Measurements from ENCODE around the gene SULT1E1.

Gene SULT1E1, protein sequence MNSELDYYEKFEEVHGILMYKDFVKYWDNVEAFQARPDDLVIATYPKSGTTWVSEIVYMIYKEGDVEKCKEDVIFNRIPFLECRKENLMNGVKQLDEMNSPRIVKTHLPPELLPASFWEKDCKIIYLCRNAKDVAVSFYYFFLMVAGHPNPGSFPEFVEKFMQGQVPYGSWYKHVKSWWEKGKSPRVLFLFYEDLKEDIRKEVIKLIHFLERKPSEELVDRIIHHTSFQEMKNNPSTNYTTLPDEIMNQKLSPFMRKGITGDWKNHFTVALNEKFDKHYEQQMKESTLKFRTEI

DNA sequence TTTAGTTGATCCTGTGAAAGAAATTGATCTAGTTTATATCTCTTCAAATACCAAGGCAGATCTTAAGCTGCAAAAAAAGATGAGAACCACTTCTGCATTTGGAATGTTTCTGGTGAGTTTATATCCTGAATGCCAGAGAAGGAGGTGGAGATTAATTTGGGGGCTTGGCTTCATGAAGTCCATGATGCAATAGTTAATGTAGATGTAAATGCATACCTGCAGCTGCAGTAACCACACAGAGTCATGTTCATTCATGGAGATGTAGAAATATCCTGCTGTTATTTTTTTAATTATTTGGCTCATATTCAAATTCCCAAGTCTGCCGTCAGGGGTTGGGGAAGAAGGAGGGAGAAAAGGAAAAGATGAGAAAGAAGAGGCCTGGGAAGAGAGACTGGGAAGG lies at the start of gene SULT1E1:
Gene SULT1E1, minus strand, starts transcription at position 94 of the 400 bp plus-strand sequence. CDS start 2,501 bp downstream, outside the sequence.
- DNase-seq: no peak

DNA sequence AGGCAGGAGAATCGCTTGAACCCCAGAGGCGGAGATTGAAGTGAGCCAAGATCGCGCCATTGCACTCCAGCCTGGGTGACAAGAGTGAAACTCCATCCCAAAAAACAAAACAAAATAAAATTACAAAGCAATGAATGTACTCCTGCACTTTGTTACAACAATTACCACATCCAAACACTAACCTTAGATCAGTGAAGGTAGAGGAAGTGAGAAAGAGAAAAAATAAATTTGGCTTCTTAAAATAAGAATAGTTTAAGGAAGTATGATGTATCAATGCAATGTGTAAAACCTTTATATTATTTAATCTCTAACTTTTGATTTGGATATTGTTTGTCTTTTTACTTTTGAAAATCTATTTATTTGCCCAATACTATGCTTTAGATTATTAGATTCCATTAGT lies 49.2 kb upstream of the SULT1E1 start:
- no peak for DNase-seq

DNA sequence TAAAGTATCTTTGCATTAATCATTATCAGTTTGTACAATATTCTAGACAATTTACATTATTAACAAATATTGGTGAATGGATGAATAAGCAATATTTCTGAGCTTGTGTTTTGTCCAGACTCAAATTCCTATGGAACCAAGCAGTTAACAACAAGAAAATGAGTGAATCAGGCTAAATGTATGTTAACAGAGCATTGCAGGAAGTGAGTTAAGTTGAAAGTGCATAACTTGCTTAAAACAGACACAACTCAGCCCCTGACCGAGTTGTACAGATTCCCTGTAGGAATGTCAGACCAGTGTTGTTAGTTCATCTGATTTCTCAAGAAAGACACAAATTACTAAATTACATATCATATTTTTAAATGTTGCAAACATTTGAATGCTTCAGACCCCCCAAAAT lies 47.2 kb upstream of the SULT1E1 start:
- no peak for DNase-seq

DNA sequence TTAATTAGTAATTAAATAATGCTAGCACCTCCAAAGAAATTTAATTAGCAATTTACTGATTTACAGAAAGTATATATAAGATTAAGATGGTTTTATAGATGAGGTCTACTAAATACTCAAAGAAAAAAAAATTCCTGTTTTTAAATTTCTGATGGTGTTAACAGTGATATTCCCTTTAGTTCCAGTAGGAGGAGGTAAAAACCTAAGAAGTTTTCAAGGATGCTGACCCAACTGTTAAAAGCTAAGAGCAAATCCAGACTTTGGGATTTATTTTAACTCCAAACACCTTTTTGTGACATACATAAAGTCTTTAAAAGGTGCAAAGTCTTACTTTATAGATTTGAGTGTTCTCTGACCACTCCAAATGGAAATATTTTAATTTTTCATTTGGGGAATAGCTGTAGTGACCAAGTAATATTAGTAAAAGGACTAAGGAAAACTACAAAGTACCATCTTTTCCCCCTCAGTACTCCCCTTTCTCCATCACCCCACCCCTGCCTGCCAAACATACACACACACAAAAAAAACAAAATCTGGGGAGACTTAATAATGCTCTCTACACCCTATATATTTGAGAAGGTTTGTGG lies 36.7 kb upstream of the SULT1E1 start:
- no peak for DNase-seq

DNA sequence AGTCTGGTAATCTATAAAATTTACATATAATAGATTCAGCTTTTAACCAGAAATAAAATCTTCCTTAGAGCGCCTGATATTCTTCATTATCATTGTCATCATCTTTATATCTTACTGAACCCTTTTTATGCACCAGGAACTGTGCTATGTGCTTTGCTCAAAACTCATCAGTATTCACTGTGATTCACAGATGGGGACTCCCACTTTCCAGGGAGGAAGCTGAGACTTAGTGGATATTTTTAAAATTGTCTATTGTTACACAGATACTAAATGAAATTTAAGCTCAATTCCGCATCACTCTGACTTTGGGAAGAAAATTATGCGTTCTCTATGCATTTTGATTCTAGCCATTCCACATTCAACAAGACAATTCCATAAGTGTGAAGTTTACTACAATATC lies 34.8 kb upstream of the SULT1E1 start:
- no peak for DNase-seq

DNA sequence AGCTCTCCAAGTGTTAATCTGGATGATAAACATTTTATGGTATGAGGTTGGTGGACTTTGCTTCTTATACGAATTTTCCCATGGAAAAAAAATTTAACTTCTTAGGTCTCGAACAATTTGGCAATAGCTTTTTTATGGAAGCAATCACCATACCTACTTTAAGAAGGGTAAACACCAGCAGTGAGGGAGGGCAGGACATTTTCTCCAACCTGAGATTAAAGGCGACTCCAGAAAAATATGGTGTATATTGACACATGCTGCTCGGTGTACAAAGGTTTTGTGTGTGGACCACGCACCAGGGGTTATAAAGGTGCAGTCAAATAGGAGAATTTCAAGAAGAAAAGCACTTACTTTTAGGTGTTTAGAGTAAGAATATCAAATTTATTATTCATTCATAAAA lies 34.2 kb upstream of the SULT1E1 start:
- no peak for DNase-seq

DNA sequence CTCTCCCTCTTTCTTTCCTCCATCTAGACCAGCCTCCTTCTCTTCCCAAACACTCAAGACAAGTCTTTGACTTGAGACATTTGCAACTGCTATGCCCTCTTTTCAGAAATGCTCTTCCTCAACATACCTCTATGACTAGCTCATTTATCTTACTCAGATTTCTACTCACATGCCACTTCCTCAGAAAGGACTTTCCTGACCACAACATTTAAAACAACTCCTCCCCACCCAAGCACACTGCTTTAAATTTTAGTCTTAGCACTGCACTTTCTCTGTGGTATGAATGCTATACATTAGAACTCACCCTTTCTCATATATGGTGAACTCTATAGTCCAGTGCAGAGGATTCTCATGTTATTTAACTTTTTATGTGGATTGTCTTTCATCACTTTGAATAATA lies 28.4 kb upstream of the SULT1E1 start:
- DNase-seq: no peak

DNA sequence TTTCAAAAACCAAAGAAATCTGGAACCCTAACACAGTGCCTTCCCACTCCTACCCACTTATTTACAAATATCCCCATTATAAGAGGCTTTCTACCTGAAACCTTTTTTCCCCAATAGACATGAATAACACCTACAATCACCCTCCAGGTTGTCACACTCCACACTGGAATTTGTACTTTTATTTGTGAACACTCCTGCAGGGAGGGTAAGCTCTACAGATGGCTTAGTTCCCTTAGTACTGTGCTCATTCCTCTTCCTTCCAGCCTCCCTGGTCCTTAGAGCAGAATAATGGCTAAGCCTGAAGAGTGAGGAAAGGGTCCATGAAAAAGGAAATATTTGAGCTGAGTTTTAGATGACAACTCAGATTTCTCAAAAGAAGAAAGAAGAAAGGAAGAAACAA lies 22.2 kb upstream of the SULT1E1 start:
- DNase-seq: no peak

DNA sequence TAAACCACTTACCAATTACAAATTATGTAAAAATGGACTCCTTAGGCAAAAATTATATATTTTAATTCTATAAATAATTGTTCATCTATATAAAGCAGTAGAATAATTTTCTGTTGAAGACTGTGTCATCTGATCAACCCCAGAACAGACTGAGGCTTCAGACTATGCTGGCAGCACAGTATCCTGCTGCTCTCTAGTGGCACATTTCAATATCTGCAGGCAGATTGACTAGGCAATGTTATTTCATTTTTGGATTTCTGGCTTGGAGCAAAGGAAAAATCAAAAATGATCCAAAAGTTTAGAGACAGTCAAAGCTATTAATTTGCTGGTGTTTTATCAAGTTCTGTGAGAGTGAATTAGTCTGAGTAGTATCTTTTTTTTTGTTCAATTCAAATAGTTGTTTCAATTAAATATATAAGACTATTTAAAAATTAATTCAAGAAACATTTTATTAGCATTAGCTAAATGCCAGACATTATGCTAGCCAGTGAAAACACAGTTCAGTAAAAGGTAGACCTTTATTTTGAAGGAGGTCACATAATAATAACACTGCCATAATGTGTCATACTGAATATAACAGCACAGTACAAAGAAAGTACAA lies 21.3 kb upstream of the SULT1E1 start:
- DNase-seq: no peak

DNA sequence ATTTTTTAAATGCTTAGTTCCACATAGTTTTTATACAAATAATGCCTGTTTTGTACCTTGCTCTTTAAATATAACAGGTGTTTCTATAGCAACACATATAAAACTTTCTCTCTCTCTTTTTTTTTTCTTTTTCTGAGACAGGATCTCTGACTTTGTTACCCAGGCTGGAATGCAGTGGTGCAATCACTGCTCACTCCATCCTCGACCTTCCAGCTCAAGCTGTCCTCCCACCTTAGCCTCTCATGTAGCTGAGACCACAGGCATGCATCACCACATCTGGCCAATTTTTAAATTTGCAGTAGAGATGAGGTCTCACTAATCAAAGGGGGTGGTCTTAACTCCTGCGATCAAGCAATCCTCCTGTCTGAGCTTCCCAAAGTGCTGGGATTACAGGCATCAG lies 18.3 kb upstream of the SULT1E1 start:
- DNase-seq: no peak

DNA sequence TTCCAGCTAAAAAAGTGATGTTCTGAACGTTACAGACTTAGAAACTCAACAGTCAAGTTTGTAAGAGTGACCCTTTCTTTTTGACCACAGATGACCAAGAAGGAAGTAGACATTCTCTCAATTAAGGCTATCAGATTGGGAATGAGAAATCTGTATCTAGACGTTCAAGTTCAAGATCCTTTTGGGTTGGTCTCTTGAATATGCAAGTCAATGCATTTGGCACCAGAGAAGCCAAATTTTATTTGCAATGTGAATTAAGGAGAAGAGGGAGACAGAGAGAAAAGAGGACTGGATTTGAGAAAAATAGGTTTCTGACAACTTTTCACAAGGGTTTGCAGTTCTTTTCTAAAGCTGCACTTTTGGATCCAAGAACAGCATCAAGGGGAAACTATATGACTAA lies 17.5 kb upstream of the SULT1E1 start:
- DNase-seq: no peak

DNA sequence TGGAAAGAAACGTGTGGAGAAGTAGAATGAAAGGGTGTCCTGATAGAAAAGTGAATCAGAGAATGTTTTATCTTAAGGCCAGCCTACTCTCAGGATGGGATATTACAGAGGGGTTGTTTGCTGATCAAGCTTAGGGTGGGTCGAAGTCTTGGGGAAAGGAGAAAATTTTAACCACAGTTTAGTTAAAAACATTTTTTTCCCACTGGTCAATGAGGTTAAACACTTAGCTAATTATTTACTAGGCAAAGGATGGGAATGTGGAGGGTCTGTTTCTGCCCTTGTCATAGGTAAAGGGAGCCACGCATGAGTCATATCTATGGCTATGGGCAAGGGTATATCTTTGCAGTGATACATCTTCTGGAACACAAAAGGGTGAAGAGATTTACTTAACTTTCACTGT lies 16.1 kb upstream of the SULT1E1 start:
- DNase-seq: no peak

DNA sequence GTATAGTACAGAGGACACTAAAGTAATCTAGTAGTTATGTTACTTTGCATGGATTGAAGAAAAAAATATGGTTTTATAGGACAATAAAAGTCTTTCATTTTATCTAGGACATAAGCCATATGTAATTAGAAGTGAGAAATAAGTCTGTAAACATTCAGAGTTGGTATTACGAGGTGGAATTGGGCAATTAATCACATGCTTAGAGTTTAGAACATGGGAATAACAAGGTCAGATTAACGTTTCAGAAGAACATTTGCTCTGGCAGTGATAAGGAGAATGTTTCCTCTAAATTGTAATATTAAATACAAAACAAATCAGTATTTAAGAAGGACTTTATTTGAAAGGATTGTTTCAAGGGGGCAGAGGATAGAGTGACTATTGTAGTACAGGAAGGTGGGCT lies 15.6 kb upstream of the SULT1E1 start:
- DNase-seq: no peak

DNA sequence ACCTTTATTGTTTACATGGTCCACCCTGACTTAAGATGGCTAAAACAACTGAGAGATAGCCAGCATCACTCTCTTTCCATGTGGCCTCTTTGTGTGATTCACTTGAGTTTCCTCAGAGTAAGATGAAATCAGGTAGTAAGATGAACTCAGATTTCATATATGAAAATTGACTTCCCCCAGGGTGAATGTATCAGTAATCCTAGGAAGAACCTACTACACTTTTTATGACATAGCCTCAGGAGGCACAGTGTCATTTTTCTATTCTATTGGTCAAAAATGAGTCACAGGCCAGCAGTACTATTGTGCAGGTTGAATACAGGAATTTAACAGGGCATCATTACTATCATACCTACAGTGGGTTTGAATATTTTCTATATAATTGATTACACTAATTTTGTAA lies 14.6 kb upstream of the SULT1E1 start:
- no peak for DNase-seq

DNA sequence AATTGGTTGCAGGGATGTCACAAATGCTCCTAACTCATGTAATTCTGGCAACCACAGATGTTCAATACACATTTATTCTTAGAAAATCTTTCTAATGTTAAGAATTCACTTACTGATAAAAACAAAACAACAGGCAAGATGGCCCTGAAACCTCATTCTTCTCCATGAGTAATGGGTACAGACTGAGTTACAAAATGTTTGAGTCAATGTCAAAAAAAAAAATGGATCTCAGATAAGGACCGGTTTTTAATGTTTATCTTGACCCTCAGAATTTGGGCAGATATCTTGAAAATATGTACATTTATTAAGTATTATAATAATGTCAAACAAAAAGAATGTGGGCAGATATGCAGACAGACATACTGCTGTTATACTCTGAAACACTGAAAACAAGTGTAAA lies 1.8 kb upstream of the SULT1E1 start:
- no peak for DNase-seq

DNA sequence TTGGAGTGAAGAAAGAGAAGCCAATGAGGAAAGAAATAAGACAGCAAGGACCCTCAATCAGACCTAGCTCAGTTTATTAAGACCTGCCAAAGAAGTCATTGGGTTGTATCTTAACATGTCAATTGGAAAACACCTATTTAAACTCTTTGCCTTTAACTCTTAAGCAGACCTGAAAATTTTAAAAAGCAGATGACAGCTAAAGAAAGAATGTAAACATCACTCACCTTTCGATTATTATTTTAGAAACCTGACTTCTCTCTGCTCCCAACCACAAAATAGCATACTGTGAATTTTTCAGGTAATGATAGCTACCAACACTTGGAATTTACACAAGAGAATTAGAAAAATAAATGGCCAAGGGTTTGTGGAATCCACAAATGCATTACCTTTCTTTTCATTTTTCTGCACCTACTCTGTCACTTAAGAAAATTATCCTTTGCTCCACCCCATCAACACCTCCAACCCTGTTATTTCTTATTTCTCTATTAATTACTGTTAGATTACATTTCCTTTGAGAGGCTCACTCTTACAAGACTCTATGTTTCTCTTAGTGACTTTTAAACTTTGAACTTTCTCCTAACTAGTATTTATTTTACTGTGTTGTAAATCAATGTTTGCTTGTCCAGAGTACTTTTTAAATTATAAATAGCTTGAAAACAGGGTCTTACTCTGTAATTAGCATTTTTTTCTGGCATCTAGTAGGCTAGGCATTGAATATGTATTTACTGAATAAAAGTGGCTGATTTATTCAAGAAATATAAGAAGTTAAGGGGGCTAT lies 765 bp upstream of the SULT1E1 start:
- DNase-seq: no peak

DNA sequence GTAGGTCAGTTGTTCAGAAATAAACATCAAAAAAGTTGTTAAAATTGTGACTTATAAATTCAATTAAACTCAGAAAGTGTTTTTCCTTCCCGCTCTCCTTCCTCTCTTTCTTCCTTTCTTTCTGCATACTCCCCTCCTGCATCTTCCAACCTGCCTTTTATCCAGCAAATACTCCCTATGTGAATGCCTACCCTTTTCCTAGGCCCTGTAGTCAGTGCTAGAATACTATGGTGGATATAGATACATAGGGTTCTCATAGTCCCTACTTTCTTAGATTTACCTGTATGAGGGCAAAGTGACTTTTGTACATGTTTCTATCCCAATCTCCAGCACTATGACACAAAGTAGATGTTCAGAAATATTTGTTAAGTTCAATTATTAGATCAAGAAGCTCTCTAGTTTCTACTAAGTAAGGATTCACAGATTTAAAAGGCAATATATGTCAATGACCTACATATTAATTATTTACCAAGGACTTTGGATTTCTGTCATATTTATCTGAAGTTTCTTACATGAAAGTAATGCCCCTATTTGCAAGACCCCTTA lies 732 bp downstream of the SULT1E1 start:
- DNase-seq: no peak

DNA sequence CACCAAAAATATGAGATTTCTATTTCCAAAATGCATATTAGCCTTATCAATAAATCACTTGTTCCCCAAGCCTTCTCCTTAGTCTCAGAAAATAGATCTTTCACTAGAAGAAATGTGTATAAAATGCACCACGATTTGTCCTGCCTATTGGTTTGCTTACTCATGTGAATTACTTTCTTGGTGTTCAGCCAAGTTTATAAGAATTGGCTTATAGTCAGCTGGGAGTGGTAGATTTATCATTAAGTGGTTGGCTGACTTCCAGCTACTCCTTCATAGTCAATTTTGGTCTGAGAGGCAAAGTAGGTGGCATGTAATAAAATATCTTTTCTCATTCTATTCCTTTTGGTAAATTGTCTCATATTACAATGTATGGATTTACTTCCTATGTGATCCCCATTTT lies 1.3 kb downstream of the SULT1E1 start:
- DNase-seq: no peak

DNA sequence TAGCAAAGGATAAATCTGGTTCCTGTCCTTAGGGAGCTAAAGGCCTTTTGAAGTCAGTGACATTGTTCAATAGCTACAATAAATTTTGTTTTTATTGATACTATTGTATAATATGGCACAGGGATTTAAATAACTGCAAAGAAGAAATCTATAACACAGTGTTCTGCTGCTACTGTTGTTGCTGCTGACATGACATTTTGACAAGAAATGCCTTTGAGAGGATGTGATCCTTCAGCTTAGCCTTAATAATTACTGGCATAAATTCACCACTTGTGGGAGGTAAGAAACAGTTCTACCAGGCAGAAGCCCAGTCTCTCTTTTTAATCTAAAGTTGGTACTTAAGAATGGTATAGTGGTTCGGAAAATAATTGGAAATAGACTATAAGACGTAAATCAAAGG lies 4.1 kb downstream of the SULT1E1 start:
- DNase-seq: no peak

DNA sequence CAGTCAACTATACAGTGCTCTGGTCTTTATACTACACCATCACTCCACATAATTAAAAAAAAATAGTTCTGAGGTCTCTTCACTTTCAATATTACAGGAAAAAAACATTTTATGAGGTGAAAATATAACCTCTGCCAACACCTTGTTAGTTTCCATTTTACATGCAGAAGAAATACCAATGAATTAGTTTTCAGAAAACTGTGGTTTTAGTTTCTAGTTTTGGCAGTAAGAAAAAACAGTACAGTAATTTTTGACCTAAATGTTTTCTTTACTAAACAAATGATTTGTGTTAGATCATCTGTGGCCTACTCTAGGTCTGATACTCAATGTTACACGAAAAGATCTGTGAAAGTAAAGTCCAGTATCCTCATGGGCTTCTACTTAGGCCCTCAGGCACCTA lies 10.0 kb downstream of the SULT1E1 start:
- DNase-seq: no peak

DNA sequence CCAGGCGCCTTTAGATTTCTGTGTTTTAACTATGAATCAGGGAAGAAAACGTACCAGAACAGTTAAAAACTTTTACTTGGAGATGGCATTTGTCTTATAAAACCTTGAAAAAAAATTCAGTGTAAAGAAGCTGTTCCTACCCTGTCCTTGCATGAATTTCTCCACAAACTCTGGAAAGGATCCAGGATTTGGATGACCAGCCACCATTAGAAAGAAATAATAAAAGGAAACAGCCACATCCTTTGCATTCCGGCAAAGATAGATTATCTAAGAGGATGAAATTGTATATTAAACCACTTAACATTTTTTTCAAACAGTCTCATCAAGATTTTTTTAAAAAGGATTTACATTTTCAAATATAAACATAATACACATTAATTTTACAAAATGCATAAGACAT lies 10.6 kb downstream of the SULT1E1 start:
- DNase-seq: no peak

DNA sequence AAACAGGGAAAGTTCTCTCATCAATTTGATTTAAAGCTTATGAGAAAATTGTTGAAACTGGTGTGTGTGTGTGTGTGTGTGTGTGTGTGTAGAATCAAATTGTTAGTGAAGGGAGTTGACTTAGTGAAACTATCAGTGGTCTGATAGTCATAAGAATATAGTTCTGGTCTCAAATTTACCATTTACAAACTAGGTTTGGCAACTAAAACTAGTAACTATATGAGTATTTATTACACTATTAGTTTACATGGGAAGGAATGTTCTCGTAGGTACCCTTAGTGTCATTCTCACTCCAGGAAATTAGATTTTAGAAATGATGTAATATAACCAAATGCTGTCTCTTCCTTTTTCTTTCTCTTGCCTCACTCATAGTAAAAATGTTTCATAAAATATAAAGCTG lies 11.9 kb downstream of the SULT1E1 start:
- DNase-seq: no peak

DNA sequence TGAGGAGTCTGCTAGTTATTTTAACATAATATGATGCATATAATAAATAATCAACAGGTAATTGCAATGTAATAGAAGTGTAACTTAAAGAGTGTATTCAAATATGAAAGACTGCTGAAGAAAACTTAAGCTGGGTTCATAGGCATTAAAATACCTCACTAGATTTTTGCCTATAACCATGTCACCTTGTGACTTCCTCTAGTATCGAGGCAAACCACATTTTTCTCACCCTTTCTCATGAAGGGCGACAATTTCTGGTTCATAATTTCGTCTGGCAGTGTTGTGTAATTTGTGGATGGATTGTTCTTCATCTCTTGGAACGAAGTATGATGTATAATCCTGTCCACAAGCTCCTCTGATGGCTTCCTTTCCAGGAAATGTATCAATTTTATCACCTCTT lies 16.0 kb downstream of the SULT1E1 start:
- no peak for DNase-seq

DNA sequence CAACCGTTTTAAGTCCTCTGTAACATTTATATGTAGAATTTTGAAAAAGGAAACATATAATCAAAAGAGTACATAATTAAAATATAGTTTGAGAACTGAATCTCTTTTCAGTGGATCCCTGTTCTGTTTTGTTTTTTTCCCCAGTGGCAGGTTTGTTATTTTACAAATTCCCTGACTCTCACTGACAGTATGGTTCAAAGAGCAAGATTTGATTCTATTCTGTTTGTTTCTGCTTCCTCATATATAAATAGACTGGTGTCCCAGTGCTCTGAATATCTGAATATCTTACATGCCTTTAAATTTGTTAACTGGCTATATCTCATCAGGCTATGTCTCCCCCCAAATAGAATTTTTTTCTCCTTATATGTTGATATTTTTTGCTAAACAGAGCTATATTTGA lies 16.6 kb downstream of the SULT1E1 start:
- DNase-seq: no peak
